Coronary artery (tissue), 2 donors: ENCODE data around the gene VPS13D.

Experiments
- DNase-seq: peaks from one replicate; pipeline ENCODE4 v3.0.0-alpha.2; 2017; ENCODE audit warnings: low spot score
- H3K27ac ChIP-seq, 2 donors: fragments of 200-600 bp; sonication (generic); one replicate each; pipeline ENCODE4 v1.5.1; 2016 to 2019
- H3K4me3 ChIP-seq: fragments of 200-600 bp; sonication (generic); 2 replicates; pipeline ENCODE4 v1.5.1; 2016; ENCODE audit warnings: mild to moderate bottlenecking, moderate library complexity
- TF ChIP-seq, protein P1 (sequence below): fragments of 200-600 bp; sonication (generic); IDR thresholded peaks from one replicate; pipeline ENCODE4 v1.5.1; 2019; ENCODE audit warnings: antibody characterized with exemption

Gene VPS13D

GRCh38 chr1:12434174-12434573 is 204.3 kb downstream of the VPS13D start:
- H3K4me3 ChIP-seq: peak overlapping the region; percentile 27
- DNase-seq: no peak
- H3K27ac ChIP-seq: peak overlapping the region; percentile 77 to 91
- TF ChIP-seq, protein P1, sequence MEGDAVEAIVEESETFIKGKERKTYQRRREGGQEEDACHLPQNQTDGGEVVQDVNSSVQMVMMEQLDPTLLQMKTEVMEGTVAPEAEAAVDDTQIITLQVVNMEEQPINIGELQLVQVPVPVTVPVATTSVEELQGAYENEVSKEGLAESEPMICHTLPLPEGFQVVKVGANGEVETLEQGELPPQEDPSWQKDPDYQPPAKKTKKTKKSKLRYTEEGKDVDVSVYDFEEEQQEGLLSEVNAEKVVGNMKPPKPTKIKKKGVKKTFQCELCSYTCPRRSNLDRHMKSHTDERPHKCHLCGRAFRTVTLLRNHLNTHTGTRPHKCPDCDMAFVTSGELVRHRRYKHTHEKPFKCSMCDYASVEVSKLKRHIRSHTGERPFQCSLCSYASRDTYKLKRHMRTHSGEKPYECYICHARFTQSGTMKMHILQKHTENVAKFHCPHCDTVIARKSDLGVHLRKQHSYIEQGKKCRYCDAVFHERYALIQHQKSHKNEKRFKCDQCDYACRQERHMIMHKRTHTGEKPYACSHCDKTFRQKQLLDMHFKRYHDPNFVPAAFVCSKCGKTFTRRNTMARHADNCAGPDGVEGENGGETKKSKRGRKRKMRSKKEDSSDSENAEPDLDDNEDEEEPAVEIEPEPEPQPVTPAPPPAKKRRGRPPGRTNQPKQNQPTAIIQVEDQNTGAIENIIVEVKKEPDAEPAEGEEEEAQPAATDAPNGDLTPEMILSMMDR: no peak

- TF ChIP-seq, protein P1: no peak
- DNase-seq: no peak
- H3K4me3 ChIP-seq: no peak overlapping the region
- H3K27ac ChIP-seq: peak overlapping the region; percentile 77 to 91
Measured at GRCh38 chr1:12434686-12435085, 204.9 kb downstream of the VPS13D start.

GRCh38 chr1:12435639-12436344 is 206.0 kb downstream of the VPS13D start:
- no peak for DNase-seq
- H3K4me3 ChIP-seq: no peak overlapping the region
- peak overlapping the region; percentile 77 to 91 for H3K27ac ChIP-seq
- TF ChIP-seq, protein P1: no peak

DNA sequence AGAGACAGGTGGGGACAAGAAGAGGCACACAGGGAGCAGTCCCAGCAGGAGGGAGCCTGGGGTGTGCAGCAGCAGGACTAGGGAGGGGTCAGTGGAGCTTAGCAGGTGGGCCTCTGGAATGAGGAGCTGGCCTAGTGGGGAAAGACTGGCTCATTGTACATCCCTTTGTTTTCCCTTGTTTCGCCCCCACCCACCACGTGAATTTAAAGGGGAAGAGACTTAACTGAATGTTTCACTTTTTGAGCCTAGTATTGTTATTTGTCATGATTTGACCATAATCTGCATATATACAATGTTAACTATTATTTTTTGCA is 206.5 kb downstream of the VPS13D start:
- peak overlapping the region; percentile 77 to 91 for H3K27ac ChIP-seq

DNA sequence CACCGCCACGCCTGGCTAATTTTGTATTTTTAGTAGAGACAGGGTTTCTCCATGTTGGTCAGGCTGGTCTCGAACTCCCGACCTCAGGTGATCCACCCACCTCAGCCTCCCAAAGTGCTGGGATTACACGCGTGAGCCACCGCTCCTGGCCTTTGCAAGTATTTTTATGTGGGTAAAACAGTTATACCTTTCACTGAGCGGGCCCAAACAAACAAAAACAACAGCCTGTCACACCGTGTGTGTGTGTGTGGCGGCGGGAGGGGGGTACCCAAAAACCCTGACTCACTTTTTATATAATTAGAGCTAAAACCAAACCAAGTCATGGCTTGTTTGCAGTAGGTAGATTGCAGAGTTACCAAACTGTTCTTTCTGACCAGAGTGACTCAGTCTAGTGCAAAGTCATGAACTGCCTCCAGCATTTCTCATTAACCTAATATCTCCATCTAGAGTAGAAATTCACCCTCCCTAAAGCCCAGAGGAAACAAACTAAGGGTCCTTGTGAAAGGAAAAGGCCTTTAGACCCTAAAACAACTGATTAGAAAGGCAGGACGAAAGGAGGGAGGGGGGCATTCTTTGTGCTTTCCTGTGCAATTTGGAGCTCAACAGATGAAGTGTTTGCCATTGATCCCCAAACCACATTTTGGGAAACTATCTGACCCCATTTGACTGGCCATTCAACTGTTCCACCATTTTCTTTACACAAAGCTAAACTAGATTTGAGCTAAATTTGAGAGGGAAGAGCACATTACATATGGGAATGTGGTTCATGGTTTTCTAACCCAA is 207.2 kb downstream of the VPS13D start:
- no peak for DNase-seq
- Histone ChIP-seq H3K27ac (peak overlapping the region in 1 of 2 donors; percentile 54), H3K4me3 (no peak overlapping the region)
- TF ChIP-seq, protein P1: no peak

More for the DNA sequence above, 206.5 kb downstream of the VPS13D start:
- DNase-seq: no peak
- TF ChIP-seq, protein P1: no peak
- no peak overlapping the region for H3K4me3 ChIP-seq

DNA sequence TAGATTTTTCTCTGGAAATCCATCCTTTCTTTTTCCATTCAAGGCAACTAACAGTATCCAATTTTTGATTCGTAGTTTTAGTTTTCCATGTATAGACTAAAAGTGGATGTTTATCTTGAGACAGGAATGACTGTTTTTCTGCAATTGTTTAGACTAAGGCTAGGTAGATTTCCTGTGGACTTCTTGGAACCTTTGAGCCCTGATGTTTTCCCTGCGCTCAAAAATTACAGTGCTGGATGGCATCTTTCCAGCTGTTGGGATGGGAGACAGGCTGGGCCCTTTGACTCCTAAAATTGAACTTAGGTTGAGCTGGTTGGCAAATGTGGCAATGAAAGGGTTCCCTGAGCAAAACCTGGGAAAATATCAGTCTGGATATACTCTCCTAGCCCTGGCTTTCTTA is 207.8 kb downstream of the VPS13D start:
- TF ChIP-seq, protein P1: no peak
- Histone ChIP-seq H3K4me3 (no peak overlapping the region), H3K27ac (peak overlapping the region in 1 of 2 donors; percentile 54)
- DNase-seq: no peak
